WTC11 (cell line): ENCODE measurements around the gene CITED4. TPM values are rescaled to one million over a fixed set of nuclear protein-coding genes. Genes with fewer than 3 reads are reported as not detected.

Experiments
- AR ChIP-seq: fragments of 250-450 bp; sonication (Bioruptor Pico); IDR thresholded peaks from 2 replicates; pipeline ENCODE4 v1.9.0; 2021; ENCODE audit warnings: mild to moderate bottlenecking
- ATF1 ChIP-seq: sonication (generic); formaldehyde crosslinking; IDR thresholded peaks from 2 replicates; pipeline ENCODE4 v1.8.1; 2023; ENCODE audit warnings: mild to moderate bottlenecking, moderate library complexity, missing genetic modification reagents
- ATF3 ChIP-seq: sonication (generic); formaldehyde crosslinking; conservative IDR thresholded peaks from 2 replicates; pipeline ENCODE4 v1.8.1; 2022; ENCODE audit warnings: mild to moderate bottlenecking, missing genetic modification reagents
- CREM ChIP-seq: sonication (generic); formaldehyde crosslinking; IDR thresholded peaks from 2 replicates; pipeline ENCODE4 v1.8.1; 2022; ENCODE audit warnings: mild to moderate bottlenecking, missing genetic modification reagents, moderate library complexity
- E2F5 ChIP-seq: sonication (generic); formaldehyde crosslinking; IDR thresholded peaks from 2 replicates; pipeline ENCODE4 v1.8.1; 2022; ENCODE audit warnings: mild to moderate bottlenecking, moderate library complexity, missing genetic modification reagents
- ESRRA ChIP-seq: sonication (generic); formaldehyde crosslinking; IDR thresholded peaks from 2 replicates; pipeline ENCODE4 v1.8.1; 2022; ENCODE audit warnings: mild to moderate bottlenecking, missing genetic modification reagents, borderline replicate concordance
- FOXP4 ChIP-seq: sonication (generic); formaldehyde crosslinking; IDR thresholded peaks from 2 replicates; pipeline ENCODE4 v1.8.0; 2022; ENCODE audit warnings: mild to moderate bottlenecking, missing genetic modification reagents
- GTF2I ChIP-seq: fragments of 250-450 bp; sonication (Bioruptor Pico); conservative IDR thresholded peaks from 2 replicates; pipeline ENCODE4 v1.4.0; 2021; ENCODE audit warnings: mild to moderate bottlenecking
- JUN ChIP-seq: sonication (generic); formaldehyde crosslinking; IDR thresholded peaks from 2 replicates; pipeline ENCODE4 v1.8.0; 2023; ENCODE audit warnings: mild to moderate bottlenecking, missing genetic modification reagents
- MXD4 ChIP-seq: fragments of 250-450 bp; sonication (Bioruptor Pico); IDR thresholded peaks from 2 replicates; pipeline ENCODE4 v1.8.0; 2021; ENCODE audit warnings: mild to moderate bottlenecking, moderate library complexity, borderline replicate concordance
- NR1H2 ChIP-seq: sonication (generic); formaldehyde crosslinking; IDR thresholded peaks from 2 replicates; pipeline ENCODE4 v1.9.0; 2021; ENCODE audit warnings: mild to moderate bottlenecking, moderate library complexity, missing genetic modification reagents
- PREB ChIP-seq: sonication (generic); formaldehyde crosslinking; IDR thresholded peaks from 2 replicates; pipeline ENCODE4 v1.8.1; 2022; ENCODE audit warnings: mild to moderate bottlenecking, missing genetic modification reagents, moderate library complexity, borderline replicate concordance
- RELA ChIP-seq: sonication (generic); formaldehyde crosslinking; IDR thresholded peaks from 2 replicates; pipeline ENCODE4 v1.8.1; 2022; ENCODE audit warnings: missing genetic modification reagents, mild to moderate bottlenecking, borderline replicate concordance
- RORB ChIP-seq: fragments of 250-450 bp; sonication (Bioruptor Pico); IDR thresholded peaks from 2 replicates; pipeline ENCODE4 v1.9.0; 2021; ENCODE audit warnings: mild to moderate bottlenecking
- SOX15 ChIP-seq: fragments of 250-450 bp; sonication (Bioruptor Pico); IDR thresholded peaks from 2 replicates; pipeline ENCODE4 v1.9.0; 2021; ENCODE audit warnings: mild to moderate bottlenecking
- SP1 ChIP-seq: sonication (generic); formaldehyde crosslinking; conservative IDR thresholded peaks from 2 replicates; pipeline ENCODE4 v1.8.1; 2022; ENCODE audit warnings: missing genetic modification reagents
- STAT6 ChIP-seq: sonication (generic); formaldehyde crosslinking; conservative IDR thresholded peaks from 2 replicates; pipeline ENCODE4 v1.8.1; 2023; ENCODE audit warnings: mild to moderate bottlenecking, low read depth, missing genetic modification reagents, moderate library complexity
- ZNF138 ChIP-seq: sonication (generic); formaldehyde crosslinking; conservative IDR thresholded peaks from 2 replicates; pipeline ENCODE4 v1.8.1; 2022; ENCODE audit warnings: mild to moderate bottlenecking, moderate library complexity, missing genetic modification reagents
- ZNF263 ChIP-seq: sonication (generic); formaldehyde crosslinking; IDR thresholded peaks from 2 replicates; pipeline ENCODE4 v1.8.1; 2022; ENCODE audit warnings: low read depth, mild to moderate bottlenecking, moderate library complexity, missing genetic modification reagents
- ZNF281 ChIP-seq: sonication (generic); formaldehyde crosslinking; IDR thresholded peaks from 2 replicates; pipeline ENCODE4 v1.8.0; 2023; ENCODE audit warnings: mild to moderate bottlenecking, missing genetic modification reagents
- ZNF423 ChIP-seq: fragments of 250-450 bp; sonication (Bioruptor Pico); IDR thresholded peaks from 2 replicates; pipeline ENCODE4 v2.1.2; 2022; ENCODE audit warnings: mild to moderate bottlenecking, moderate library complexity
- ZNF512 ChIP-seq: sonication (generic); formaldehyde crosslinking; IDR thresholded peaks from 2 replicates; pipeline ENCODE4 v1.8.1; 2022; ENCODE audit warnings: missing genetic modification reagents, borderline replicate concordance
- total RNA-seq: library from RNA; stranded (reverse); gene quantifications from 3 replicates; pipeline ENCODE4 v1.2.3, GENCODE V29; 2021

CITED4 gene
- total RNA-seq, 1 experiment from 2014 or later: 24.6 TPM

- TF ChIP-seq AR (CRISPR knock-in tag) (no peak), JUN (CRISPR knock-in tag) (no peak; the same call in 1 of the 2 replicates), GTF2I (CRISPR knock-in tag) (no peak), NR1H2 (CRISPR knock-in tag) (no peak), STAT6 (CRISPR knock-in tag) (no peak), MXD4 (no peak), CREM (0 out of 2 replicates have a peak, but pooled peaks have one; percentile 25), SP1 (CRISPR knock-in tag) (peak; percentile 95), E2F5 (CRISPR knock-in tag) (0 out of 2 replicates have a peak, but pooled peaks have one; percentile 49), FOXP4 (CRISPR knock-in tag) (0 out of 2 replicates have a peak, but pooled peaks have one; percentile 28), PREB (CRISPR knock-in tag) (no peak), ATF3 (CRISPR knock-in tag) (no peak), ZNF138 (CRISPR knock-in tag) (no peak), ZNF423 (CRISPR knock-in tag) (no peak), ESRRA (CRISPR knock-in tag) (no peak), ATF1 (CRISPR knock-in tag) (no peak), ZNF263 (CRISPR knock-in tag) (0 out of 2 replicates have a peak, but pooled peaks have one; percentile 47), RORB (no peak), RELA (no peak), SOX15 (CRISPR knock-in tag) (no peak), ZNF512 (CRISPR knock-in tag) (no peak), ZNF281 (no peak)
These were observed at the start of gene CITED4 (continued) for GRCh38 chr1:40862008-40862863.
